ENCODE measurements around the gene KHDRBS2. TPM values are rescaled to one million over a fixed set of nuclear protein-coding genes. Genes with fewer than 3 reads are reported as not detected.

The KHDRBS2 gene
- polyA plus RNA-seq, 2 donors, result 0.01 TPM; not detected in 1

DNA sequence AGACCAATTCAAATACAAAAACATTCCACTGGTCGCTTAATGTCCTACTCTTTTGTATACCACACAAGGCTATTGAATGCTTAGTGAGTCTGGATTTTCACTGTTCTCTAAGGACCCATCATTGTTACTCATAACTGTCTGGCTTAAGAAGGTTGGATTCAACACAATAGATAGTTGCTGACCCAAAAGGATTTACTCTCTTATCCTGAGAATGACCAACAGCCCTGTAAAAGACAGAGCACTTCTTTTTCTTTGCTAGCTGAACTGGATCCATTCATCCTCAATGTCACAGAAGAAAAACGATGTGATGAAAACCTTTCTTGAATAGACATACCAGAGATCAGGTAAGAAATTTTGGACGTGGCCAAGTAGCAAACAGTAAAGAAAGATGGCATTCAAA lies 645.6 kb downstream of the KHDRBS2 start:
- Histone ChIP-seq H3K4me3 (ENCODE audit: low read depth in 1 of 2, low read length in 2 of 2) (no peak overlapping the region), H3K9me3 (ENCODE audit: control insufficient read depth in 2 of 2, insufficient read depth in 1 of 2, low read depth in 1 of 2, low read length in 1 of 2) (no peaks in the 10 kb centered on the region), H3K27me3 (ENCODE audit: control insufficient read depth in 1 of 2, insufficient read depth in 2 of 2, low read length in 2 of 2) (no peaks in the 10 kb centered on the region), H3K27ac (ENCODE audit: low read depth in 2 of 2, low read length in 1 of 2) (no peak overlapping the region), H3K4me1 (ENCODE audit: control insufficient read depth in 2 of 2, insufficient read depth in 2 of 2, low read length in 1 of 2) (no peaks in the 10 kb centered on the region), H3K36me3 (ENCODE audit: control insufficient read depth in 2 of 2, insufficient read depth in 2 of 2, low read length in 1 of 2) (no peaks in the 10 kb centered on the region)
- 52 to 68% methylated on average over 3 of the region's 3 CpGs for WGBS, 2 donors
